GM18511 (cell line): ENCODE data around the gene TENM3.
A peak's percentile ranks its signal among the peaks of the same experiment; 100 is the strongest.
"Not testable (repeated sequence)": the region's sequence is repeated elsewhere in the genome, so short reads cannot be mapped to it uniquely, and the experiment has no call there.

Experiments used
- ATAC-seq: cut with Tn5 transposase; IDR thresholded peaks from one replicate; pipeline ENCODE4 v1.9.1; 2021; ENCODE audit warnings: mild to moderate bottlenecking, moderate library complexity; ENCODE audit not compliant: unreplicated experiment

TENM3 gene

DNA sequence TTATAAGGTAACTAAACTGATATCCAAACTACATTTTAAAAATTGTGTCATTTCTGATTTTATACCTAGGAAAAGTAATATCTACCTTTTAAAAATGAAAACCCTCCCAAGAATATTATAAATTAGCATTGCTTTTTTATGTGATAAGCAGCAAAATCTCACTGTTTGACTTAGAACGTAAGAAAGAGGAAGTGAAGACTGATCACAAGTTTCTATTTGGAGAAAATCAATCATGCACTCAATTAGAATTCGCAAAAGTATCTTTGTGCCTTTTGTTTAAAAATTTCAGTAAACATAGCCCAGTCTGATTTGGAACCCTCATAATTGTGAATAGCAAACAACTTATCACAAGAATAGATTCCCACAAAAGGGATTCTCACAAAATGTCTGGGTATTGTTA is 142.7 kb downstream of the TENM3 start:
- peak; percentile 71 for ATAC-seq

DNA sequence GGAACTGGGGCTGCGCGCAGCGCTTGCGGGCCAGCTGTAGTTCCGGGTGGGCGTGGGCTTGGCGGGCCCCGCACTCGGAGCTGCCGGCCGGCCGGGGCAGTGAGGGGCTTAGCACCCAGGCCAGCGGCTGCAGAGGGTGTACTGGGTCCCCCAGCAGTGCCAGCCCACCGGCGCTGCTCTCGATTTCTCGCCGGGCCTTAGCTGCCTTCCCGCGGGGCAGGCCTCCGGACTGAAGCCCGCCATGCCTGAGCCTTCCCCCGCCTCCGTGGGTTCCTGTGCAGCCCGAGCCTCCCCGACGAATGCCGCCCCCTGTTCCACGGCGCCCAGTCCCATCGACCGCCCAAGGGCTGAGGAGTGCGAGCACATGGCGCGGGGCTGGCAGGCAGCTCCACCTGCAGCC is 143.4 kb downstream of the TENM3 start:
- ATAC-seq, result not testable (repeated sequence)

DNA sequence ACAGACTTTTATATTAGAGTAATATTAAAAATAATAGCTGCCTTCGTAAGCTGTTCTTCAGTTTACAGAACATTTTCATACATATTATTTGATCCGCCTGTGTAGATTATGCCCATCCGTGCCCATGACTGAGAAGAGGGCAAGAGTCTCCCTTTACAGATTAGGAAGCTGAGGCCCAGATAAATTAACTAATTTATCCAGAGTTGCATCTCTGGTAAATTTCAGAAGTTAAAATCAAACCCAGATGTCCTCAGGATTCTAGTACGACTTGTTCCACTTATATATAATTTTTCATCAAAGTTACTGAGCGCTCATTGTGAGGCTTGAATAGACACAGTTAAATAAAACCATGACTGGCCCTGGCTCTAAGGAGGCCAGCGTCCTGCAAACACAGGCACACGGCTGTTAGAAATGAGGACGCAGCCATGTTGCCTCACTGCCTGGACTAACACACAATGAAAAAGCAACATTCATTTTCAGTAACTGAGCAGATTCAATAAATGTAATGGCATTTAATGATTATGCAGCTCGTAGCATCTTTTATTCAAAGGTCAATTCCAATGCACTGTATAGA is 148.0 kb downstream of the TENM3 start:
- ATAC-seq, result no peak

DNA sequence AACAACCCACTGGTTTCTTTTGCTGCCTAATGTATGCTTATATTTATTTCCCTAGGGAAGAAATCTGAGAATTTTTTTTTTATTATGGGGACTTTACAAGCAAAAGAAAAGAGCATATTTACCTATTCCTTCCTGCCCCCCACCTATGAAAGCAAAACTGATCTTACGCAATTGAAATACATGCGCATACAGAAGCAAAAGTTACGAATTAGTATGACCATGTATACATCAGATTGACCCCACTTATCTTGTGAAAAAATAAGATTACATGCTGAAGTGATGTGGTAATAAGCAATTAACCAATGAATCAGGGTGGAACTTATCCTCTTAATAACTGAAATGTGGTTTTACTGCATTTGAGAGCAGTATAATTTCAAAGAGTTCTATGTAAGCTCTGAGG is 151.0 kb downstream of the TENM3 start:
- ATAC-seq, result no peak

DNA sequence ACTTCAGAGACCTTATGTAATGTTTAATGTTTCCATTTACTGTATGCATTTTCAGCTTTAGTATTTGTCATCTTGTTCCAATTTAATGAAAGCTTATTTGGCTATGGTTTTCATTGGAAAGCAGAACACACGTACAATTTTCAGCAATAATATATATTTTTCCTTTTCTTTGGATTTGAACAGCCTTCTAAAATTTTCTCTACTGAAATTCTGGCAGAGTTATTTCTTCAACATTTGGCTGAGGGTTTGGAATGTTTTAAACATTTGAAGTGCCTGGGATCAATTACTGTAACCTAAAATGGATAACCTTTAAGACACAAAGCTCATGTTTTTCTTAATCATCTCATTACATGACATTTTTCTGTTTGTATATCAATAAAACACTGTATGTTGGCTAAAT is 156.9 kb downstream of the TENM3 start:
- no peak for ATAC-seq

DNA sequence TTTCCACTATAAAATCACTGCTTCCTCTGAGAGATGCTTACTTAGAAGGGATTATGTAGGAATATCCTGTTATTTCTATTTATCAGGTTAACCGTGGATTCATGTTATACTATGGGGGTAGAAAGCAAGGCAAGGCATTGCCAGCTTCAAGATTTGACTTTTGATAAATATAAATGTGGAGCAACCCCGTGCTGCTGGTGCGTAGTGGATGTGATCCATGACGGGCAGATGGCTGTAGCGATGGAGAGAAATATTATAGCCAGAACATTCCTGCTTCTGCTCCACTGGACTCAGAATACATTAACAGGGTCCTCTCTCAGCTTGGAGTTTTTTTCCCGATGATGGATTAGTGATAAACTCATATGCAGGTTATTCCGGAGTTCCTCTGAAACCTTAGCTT is 157.6 kb downstream of the TENM3 start:
- no peak for ATAC-seq

DNA sequence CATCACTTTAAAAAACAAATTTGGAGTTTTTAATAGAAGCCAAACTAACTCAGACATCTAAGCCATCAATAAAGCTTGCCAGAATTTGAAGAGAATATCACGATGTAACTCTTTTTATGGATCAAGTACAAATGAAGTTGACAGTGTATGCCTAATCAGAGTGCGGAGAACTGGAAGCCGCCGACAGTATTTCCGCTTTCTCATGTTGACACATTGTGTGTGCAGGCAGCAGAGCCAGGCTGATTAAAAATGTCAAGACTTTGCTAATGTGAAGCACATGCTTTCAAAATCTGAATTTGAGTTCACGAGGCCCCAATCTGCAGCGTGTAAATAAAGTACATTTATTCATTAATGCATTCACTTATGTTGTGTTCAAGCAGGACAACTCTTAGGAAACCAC is 161.2 kb downstream of the TENM3 start:
- ATAC-seq, result no peak

DNA sequence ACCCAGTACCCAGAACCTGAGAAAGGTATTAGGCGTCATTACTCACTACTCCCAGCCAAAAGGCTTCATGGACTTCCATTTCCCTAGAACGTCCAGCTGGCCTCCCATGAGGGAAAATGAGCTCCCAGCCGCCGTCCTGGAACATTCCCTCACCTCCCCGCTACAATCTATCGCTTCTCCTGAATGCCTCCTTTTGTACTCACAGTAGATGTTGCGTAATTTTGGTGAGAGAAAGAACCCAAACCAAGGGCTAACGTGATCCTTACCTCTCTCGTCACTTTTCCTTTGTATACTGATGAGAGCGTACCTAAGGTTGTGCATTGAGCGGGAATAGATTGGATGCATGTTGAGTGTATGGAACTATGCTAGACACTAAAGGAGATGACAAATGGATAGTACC is 161.9 kb downstream of the TENM3 start:
- ATAC-seq, result no peak

DNA sequence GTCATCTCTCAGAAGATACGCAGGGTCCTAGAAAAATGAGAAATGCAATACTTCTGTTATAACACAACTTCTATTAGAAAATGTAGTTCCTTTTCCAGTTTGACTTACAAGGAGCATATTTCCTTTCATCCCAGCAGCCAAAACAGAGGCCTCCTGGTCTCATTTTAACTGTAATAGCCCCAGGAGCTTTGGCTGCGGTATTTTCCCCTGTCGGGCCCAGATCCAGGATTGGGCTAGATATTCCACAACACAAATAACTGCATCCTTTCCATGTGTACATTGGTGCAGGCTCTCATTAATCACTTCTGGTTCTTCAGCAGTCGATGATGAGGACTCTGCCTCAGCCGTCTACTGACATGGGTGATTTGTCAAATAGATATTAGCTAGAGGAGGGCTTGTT is 166.1 kb downstream of the TENM3 start:
- no peak for ATAC-seq

DNA sequence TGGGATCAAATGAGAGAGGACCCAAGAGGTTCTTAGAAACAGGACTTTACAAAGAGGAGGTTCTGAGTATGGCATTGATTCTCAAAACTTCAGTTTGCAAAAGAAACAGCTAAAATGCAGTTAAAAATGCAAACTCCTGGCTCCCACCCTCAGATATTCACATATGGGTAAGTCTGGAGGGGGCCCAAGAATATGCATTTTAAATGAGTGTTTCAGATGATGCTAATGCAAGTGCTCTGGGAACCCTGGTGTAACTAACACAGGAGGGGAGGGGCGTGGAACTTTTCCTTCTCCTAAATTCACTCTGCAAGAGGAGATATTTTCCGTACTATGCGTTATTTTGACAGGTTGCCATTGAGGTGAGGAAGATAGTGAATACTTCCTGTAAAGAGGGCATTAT is 168.2 kb downstream of the TENM3 start:
- no peak for ATAC-seq

DNA sequence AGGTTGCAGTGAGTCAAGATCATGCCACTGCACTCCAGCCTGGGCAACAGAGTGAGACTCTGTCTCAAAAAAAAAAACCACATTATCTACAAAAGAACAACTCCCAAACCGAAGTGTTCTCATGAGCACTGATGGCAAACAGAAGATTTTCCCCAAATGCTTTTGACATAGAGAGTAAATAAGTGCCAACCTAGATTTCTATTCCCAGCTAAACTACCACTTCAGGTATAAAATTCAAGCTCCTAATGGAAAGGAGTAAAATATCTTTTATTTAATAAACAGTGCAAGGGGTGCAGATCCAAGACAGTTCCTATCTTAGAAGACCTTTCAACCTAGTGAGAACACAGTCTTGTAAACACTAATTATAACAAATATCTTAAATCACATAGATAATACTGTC is 170.3 kb downstream of the TENM3 start:
- ATAC-seq, result no peak

DNA sequence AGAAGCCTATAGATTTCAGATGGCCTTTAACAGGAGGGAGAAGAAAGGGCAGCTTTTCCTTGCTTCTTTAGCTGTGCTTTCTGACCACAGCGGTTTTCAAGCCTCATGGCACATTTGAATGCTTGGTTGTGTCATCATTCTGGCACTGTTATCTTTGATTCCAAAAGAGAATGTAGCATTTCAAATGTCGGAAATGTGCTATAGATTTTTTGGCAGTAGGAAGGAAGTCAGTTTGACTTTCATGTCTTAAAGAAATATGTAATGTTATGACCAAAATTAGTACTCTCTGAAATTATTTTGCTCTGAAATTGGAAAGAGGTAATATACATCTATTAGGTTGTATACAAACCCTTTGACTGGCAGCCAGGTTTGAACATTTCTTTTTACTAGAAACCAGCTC is 171.9 kb downstream of the TENM3 start:
- ATAC-seq, result no peak

DNA sequence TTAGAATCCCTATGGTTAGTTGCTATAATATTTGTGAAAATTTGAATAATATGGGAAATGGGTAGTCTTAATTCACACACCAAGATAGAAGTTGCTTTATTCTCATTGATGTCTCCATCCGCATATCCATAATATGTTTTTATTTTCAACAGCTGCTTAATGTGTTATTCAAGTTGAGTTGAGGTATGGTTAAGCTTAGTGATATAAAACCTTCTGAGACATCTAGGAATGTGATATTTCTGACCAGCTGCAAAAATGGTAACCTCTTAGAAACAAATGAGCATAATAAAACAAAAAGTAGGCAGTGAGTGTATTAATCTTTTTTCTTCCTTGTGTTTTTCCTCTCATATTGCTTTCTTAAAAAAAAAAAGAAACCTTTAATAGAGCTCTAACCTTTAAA is 172.9 kb downstream of the TENM3 start:
- no peak for ATAC-seq

DNA sequence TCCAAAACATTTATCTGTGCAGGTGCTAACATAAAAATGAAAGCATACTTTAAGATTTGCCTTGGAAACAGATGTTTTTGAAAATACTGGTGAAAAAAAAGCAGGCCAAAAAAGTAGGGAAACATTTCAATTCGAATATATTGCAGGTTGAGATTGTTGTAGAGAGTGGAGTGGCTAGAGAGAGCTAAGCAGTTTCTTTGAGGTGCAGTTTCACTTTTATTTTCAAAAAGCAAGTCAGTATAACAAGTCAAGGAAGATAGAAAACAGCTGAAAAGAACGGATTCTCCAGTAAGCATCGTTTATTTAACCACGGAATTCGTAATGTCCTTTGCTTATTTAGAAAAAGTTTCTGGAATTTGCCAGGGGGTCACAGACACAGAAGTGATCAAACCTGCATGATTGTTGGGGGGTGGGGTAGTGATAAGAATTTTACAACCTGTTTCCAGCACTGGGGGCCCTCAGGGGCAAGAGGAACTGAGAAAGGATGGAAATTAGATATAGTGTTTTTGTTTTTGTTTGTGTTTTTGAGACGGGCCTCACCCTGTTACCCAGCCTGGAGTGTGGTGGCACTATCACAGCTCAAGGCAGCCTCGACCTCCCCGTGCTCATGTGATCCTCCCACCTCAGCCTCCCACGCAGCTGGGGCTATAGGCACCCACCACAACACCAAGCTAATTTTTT is 175.0 kb downstream of the TENM3 start:
- peak; percentile 69 for ATAC-seq

DNA sequence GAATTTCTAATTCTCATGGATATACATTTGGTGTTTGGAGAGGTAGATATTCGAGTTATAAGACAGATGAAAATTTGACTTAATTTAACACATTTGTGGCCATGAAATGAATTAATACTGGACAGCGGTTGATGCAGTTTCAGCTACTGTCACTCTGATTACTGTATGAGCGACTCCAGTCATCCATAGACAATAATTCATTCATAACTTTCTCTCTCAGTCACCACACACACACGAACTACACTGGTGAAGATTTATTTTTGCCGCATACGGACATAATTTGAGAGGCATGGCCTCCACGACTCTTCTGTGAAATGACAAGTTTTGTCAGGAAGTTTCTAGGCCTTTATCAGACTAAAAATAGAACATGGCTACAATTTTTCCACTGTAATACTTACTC is 177.0 kb downstream of the TENM3 start:
- no peak for ATAC-seq

DNA sequence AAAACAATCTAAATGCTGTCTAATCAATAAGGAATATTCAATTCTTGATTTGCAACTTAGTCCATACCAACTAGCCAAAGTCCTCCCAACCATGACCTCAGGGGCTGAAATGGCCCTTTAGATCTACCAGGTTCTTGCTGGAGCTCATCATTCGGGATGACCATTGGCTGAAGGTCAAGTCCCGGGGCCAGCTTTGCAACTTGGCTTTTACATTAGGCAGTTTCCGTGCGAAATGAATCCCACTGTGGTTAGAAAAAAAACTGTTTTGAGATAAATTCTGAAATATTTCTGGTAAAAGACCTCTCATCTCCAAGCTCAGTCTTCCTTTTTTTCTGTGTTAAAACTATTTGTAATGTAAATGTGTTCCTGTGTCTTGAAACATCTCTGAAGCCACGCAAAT is 178.6 kb downstream of the TENM3 start:
- no peak for ATAC-seq

DNA sequence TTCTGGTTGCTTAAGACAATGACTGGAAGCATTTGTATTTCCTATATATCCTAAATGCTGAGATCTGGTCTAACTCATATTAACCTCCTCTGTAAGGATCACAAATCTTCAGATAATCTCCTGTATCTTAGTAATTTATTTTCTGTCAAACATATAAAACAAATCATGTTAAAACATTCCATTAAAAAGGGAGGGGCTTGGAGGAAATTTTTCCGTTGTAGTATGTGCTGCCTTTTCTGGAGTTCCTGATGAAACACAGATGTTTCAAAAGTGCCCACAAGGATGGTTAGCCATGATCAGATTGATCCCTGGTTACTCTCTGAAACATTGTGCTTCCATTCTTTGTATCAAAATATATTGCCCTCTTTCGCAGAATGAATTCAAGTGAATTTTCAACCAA is 182.1 kb downstream of the TENM3 start:
- ATAC-seq, result no peak

DNA sequence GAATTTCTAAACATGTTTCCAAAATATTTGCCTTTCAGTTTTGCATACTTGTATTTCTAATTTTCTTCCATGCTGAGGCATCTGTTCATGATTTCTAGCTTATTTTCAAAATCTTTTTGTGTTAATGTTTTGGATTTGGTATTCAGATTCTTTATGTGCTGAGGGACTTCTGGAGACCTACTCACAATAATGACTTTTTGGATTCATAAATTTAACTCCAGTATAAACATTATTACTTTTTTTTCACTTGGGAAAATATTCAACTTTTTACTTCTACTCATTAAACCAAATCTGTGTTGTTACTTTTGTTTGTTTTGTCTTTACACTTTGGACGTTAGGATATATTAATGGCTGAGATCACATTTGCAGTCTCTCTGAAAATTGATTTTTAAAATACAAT is 183.7 kb downstream of the TENM3 start:
- ATAC-seq, result no peak

DNA sequence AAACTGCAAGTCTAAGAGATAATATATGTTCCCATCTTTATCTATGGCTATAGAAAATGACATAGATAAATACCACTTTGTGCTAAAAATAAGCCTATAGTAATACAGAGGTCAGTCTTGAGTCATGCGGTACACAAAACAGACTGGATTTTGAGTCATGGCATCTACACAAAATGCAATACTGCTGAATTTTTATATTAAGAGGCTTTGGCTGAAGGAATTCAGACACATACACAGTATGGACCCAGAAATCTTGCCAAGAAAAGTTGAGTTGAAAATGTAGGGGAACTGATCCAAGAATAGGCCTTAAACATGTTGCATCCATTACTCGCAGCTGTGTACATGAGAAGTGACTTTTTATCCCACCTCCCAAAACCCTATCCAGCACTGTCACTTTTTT is 184.4 kb downstream of the TENM3 start:
- no peak for ATAC-seq

DNA sequence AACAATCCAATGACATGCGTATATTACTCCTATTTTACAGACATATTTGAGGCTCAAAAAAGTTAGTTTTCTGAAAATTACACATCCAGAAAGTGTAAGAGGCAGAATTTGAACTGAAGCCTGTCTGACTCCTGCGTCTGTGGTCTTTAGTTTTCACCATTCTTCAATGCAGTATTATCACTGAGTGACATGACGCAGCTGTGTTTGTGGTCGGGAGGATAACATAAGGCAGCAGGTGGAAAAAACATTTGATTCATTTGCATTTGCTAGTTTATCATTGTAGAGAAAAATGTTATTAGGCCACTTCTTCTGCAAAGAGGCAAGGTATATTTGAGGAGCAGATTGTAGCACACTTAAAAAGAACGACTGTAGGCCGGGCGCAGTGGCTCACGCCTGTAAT is 186.7 kb downstream of the TENM3 start:
- no peak for ATAC-seq

DNA sequence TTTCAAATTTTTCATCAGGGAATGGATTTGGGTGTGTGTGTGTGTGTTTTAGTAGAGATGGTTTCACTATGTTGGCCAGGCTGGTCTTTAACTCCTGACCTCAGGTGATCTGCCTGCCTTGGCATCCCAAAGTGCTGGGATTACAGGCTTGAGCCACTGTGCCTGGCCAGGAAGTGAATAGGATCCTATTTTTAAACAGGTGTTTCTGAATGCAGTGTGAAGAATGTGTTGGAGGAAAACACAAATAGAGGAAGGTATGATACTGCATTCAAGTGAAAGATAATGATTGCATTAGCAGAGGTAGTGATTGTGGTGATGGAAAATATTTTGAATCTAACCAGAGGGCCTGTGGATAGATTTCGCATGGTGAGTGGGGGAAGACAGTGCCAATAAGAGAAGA is 189.6 kb downstream of the TENM3 start:
- ATAC-seq, result no peak

DNA sequence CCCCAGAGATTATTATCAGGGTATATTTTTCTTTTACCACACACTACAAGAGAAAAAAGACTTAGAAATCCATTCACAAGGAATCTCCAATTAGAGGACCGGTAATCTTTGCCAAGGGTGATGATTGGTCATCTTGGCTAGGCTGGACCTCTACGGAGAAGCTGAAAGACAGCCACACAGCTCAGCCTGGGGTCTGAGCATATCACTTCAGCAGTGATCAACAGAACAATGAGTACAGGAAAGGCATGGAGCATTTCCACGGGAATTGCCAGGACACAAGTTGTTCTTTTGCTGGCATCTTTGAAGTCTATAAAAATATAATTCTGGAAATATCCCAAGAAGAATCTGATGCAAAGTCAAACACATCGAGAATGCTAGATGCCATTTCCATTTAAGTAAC is 191.5 kb downstream of the TENM3 start:
- no peak for ATAC-seq

DNA sequence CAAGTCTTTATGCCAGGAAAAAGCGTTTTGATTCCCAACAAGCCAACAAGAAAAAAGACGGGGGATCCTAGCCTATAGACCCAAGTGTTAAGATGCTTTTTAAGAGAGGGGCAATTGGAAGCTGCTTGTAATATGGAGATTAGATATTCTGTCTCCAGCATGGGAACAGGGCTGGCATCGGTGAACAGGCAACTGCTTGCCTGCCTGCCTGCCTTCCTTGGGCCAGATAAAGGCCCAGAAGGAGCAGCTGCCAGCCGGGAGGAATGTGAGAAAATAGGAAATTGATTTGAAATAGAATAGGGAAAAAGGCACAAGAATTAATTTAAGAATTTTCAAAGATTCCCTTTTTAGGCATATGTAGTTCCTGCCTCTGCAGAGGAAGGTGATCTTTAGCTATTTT is 192.2 kb downstream of the TENM3 start:
- no peak for ATAC-seq
